Measurements from ENCODE around the gene PSMC2. TPM values are rescaled to one million over a fixed set of nuclear protein-coding genes. Genes with fewer than 3 reads are reported as not detected.

The PSMC2 gene
- total RNA-seq (100 to 1,000 TPM; 203 to 209 TPM), polyA plus RNA-seq (107 TPM)

DNA sequence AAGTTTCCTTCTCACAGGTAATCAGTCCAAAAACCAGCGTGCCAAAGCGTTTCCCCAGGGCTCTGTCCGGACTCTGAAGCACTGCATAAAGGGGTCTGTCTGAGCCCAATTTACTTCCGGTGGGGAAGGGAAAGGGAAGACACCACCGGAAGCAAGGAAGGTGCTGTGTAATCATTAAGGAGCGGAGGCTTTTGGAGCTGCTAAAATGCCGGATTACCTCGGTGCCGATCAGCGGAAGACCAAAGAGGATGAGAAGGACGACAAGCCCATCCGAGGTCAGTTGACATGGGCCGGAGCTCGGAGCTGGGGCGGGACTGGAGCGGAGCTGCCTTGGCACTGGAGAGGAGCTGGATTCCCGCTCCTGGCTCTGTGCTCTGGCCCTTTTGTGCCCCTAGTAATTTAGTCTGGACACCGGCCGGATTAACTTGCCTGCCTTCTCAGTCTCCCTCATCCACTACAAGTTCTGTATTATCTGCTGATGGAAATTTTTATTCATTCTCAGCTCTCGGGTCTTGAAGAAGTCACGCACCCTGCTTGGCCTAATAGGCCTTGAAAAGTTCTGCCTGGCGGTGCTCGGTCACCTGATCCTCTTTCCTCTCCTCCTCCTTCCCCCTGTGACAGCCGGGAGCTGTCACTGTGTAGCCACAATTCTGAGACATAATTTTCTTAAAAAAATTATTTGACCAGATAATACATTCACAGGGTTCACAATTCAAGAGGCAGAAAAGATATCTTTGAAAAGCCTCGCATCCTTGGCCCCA is at the start of gene PSMC2:
PSMC2 (plus strand) TSS at position 137 of the 761 bp plus-strand sequence; CDS start at position 206, 69 bp downstream.
- peak; percentile 67 to 89 (median 82) for DNase-seq
- H3K4me1 Mint-ChIP-seq: peaks cover 67 to 87% (median 87%) of the 10 kb centered on the region in 3 donors
- Histone ChIP-seq H3K9me3 (ENCODE audit: low read length) (no peaks in the 10 kb centered on the region), H3K27me3 (ENCODE audit: insufficient read depth, low read length, poor library complexity, severe bottlenecking) (no peaks in the 10 kb centered on the region), H3K27ac (ENCODE audit: low read depth, low read length) (peak within 1 kb of the TSS; percentile 95), H3K4me1 (ENCODE audit: insufficient read depth, low read length) (peaks cover 48% of the 10 kb centered on the region), H3K4me3 (ENCODE audit: low read length) (peak within 1 kb of the TSS; percentile 88), H3K36me3 (ENCODE audit: insufficient read depth, low read length) (no peaks in the 10 kb centered on the region)
- no peaks in the 10 kb centered on the region for H3K9me3 Mint-ChIP-seq
- CTCF ChIA-PET: interaction anchor here (1.1 kb wide), 1 partner anchor 51 kb away, joined by 3 read pairs; no protein-coding TSS in a partner anchor
- no peaks in the 10 kb centered on the region for H3K27me3 Mint-ChIP-seq
- peaks cover 0 to 36% (median 4%) of the 10 kb centered on the region in 3 donors for H3K36me3 Mint-ChIP-seq
- H3K27ac Mint-ChIP-seq: peak within 1 kb of the TSS; percentile 89 to 100 (median 99)
- peak within 1 kb of the TSS; percentile 95 to 100 (median 99) for H3K4me3 Mint-ChIP-seq
- POLR2A ChIA-PET: interaction anchor here (0.5 to 0.8 kb wide), 3 partner anchors 18 to 67 kb away, joined by 3 read pairs; no protein-coding TSS in a partner anchor

GRCh38 chr7:103297837-103298179 is 49.6 kb upstream of the PSMC2 start:
- Mint-ChIP-seq H3K4me1 (peaks cover 37 to 57% (median 45%) of the 10 kb centered on the region in 3 donors), H3K4me3 (peak overlapping the region; percentile 79 to 97 (median 88)), H3K27me3 (peaks cover 0 to 3% of the 10 kb centered on the region in 2 donors), H3K36me3 (peaks cover 0 to 40% (median 8%) of the 10 kb centered on the region in 3 donors), H3K9me3 (no peaks in the 10 kb centered on the region), H3K27ac (peak overlapping the region; percentile 82 to 96 (median 92))
- peak overlapping the region; percentile 87 for H3K4me3 ChIP-seq (ENCODE audit: low read length)
- peaks cover 24% of the 10 kb centered on the region for H3K4me1 ChIP-seq (ENCODE audit: insufficient read depth, low read length)
- H3K27me3 ChIP-seq (ENCODE audit: insufficient read depth, low read length, poor library complexity, severe bottlenecking): no peaks in the 10 kb centered on the region
- no peaks in the 10 kb centered on the region for H3K9me3 ChIP-seq (ENCODE audit: low read length)
- peaks cover 31% of the 10 kb centered on the region for H3K36me3 ChIP-seq (ENCODE audit: insufficient read depth, low read length)
- ChIA-PET CTCF (interaction anchor here (0.6 to 1.4 kb wide), 5 partner anchors 8 to 85 kb away, joined by 3 to 7 read pairs (median 3); no protein-coding TSS in a partner anchor), POLR2A (interaction anchor here (0.8 kb wide), 1 partner anchor 46 kb away, joined by 3 read pairs; the partner anchor contains the start of gene DNAJC2)
- H3K27ac ChIP-seq (ENCODE audit: low read depth, low read length): peak overlapping the region; percentile 87
- DNase-seq: no peak

GRCh38 chr7:103299660-103300059 is 47.8 kb upstream of the PSMC2 start:
- POLR2A ChIA-PET: no interaction called here

GRCh38 chr7:103301441-103301840 is 46.0 kb upstream of the PSMC2 start:
- H3K27me3 ChIP-seq (ENCODE audit: insufficient read depth, low read length, poor library complexity, severe bottlenecking): no peaks in the 10 kb centered on the region
- ChIA-PET CTCF (no interaction called here), POLR2A (no interaction called here)
- Mint-ChIP-seq H3K36me3 (peaks cover 4 to 69% (median 23%) of the 10 kb centered on the region in 3 donors), H3K4me3 (no peak overlapping the region), H3K27ac (no peak overlapping the region), H3K9me3 (no peaks in the 10 kb centered on the region), H3K27me3 (no peaks in the 10 kb centered on the region), H3K4me1 (peaks cover 43 to 66% (median 52%) of the 10 kb centered on the region in 3 donors)
- no peak overlapping the region for H3K27ac ChIP-seq (ENCODE audit: low read depth, low read length)
- peaks cover 24% of the 10 kb centered on the region for H3K4me1 ChIP-seq (ENCODE audit: insufficient read depth, low read length)
- peaks cover 50% of the 10 kb centered on the region for H3K36me3 ChIP-seq (ENCODE audit: insufficient read depth, low read length)
- H3K4me3 ChIP-seq (ENCODE audit: low read length): no peak overlapping the region
- H3K9me3 ChIP-seq (ENCODE audit: low read length): no peaks in the 10 kb centered on the region
- no peak for DNase-seq

More at GRCh38 chr7:103299660-103300059, 47.8 kb upstream of the PSMC2 start:
- DNase-seq: no peak
- Histone ChIP-seq H3K4me1 (ENCODE audit: insufficient read depth, low read length) (peaks cover 24% of the 10 kb centered on the region), H3K27ac (ENCODE audit: low read depth, low read length) (no peak overlapping the region), H3K36me3 (ENCODE audit: insufficient read depth, low read length) (peaks cover 41% of the 10 kb centered on the region), H3K9me3 (ENCODE audit: low read length) (no peaks in the 10 kb centered on the region), H3K27me3 (ENCODE audit: insufficient read depth, low read length, poor library complexity, severe bottlenecking) (no peaks in the 10 kb centered on the region), H3K4me3 (ENCODE audit: low read length) (no peak overlapping the region)
- no peak overlapping the region for H3K4me3 Mint-ChIP-seq
- H3K9me3 Mint-ChIP-seq: no peaks in the 10 kb centered on the region
- H3K27me3 Mint-ChIP-seq: no peaks in the 10 kb centered on the region
- CTCF ChIA-PET: no interaction called here
- no peak overlapping the region for H3K27ac Mint-ChIP-seq
- peaks cover 43 to 68% (median 49%) of the 10 kb centered on the region in 3 donors for H3K4me1 Mint-ChIP-seq
- peaks cover 4 to 57% (median 18%) of the 10 kb centered on the region in 3 donors for H3K36me3 Mint-ChIP-seq

DNA sequence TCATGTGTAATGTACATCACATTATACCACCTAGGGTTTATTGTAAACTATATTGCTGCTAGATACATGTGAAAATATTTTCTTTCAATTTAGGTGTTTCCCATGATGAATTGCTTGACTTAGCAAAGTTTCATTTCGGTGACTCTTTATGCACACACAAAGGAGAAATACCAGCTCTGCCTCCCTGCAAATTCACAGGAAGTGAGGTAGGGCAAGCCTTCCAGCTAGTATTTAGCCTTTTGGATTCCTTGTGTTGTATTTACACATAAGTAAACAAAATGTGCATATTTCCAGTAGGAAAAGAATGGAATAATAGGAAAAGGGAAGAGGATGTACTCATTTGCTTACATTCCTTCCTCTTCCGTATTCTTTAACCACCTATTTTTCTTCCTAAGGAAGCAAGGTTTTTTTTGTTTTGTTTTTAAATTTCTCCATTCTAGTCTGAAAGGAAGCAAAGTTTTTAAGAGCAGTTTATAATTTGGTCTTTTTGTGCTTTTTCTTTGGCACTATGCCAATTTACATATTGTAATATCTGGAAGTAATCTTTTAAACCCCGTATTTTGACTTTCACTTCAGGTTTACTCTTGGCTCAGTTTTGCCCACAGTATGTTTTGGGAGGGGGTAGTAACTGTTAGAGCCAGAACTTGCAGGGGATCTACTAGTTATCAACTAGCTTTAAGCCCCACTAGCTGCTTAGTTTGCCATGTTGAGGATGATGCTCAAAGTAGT is 39.8 kb upstream of the PSMC2 start:
- H3K27ac Mint-ChIP-seq: peak overlapping the region in 2 of 8 donors; percentile 35 to 66
- Histone ChIP-seq H3K9me3 (ENCODE audit: low read length) (no peaks in the 10 kb centered on the region), H3K36me3 (ENCODE audit: insufficient read depth, low read length) (peaks cover 63% of the 10 kb centered on the region), H3K4me1 (ENCODE audit: insufficient read depth, low read length) (no peaks in the 10 kb centered on the region), H3K4me3 (ENCODE audit: low read length) (no peak overlapping the region), H3K27ac (ENCODE audit: low read depth, low read length) (no peak overlapping the region), H3K27me3 (ENCODE audit: insufficient read depth, low read length, poor library complexity, severe bottlenecking) (no peaks in the 10 kb centered on the region)
- ChIA-PET POLR2A (no interaction called here), CTCF (interaction anchor here (1.4 kb wide), 1 partner anchor 9 kb away, joined by 3 read pairs; no protein-coding TSS in a partner anchor)
- peaks cover 4 to 87% (median 28%) of the 10 kb centered on the region in 3 donors for H3K36me3 Mint-ChIP-seq
- H3K27me3 Mint-ChIP-seq: no peaks in the 10 kb centered on the region
- no peak overlapping the region for H3K4me3 Mint-ChIP-seq
- DNase-seq: no peak
- no peaks in the 10 kb centered on the region for H3K9me3 Mint-ChIP-seq
- H3K4me1 Mint-ChIP-seq: peaks cover 11 to 23% (median 20%) of the 10 kb centered on the region in 3 donors

- Mint-ChIP-seq H3K27me3 (no peaks in the 10 kb centered on the region), H3K9me3 (no peaks in the 10 kb centered on the region), H3K4me1 (peaks cover 0 to 11% (median 4%) of the 10 kb centered on the region in 3 donors), H3K27ac (peak overlapping the region in 5 of 8 donors; percentile 1 to 49 (median 36)), H3K36me3 (peaks cover 0 to 97% (median 23%) of the 10 kb centered on the region in 3 donors), H3K4me3 (no peak overlapping the region)
- Histone ChIP-seq H3K27ac (ENCODE audit: low read depth, low read length) (no peak overlapping the region), H3K9me3 (ENCODE audit: low read length) (no peaks in the 10 kb centered on the region), H3K36me3 (ENCODE audit: insufficient read depth, low read length) (peaks cover 67% of the 10 kb centered on the region), H3K27me3 (ENCODE audit: insufficient read depth, low read length, poor library complexity, severe bottlenecking) (no peaks in the 10 kb centered on the region), H3K4me1 (ENCODE audit: insufficient read depth, low read length) (no peaks in the 10 kb centered on the region), H3K4me3 (ENCODE audit: low read length) (no peak overlapping the region)
- DNase-seq: no peak
- POLR2A ChIA-PET: no interaction called here
- CTCF ChIA-PET: no interaction called here
Measured at GRCh38 chr7:103314852-103315251, 32.6 kb upstream of the PSMC2 start.

DNA sequence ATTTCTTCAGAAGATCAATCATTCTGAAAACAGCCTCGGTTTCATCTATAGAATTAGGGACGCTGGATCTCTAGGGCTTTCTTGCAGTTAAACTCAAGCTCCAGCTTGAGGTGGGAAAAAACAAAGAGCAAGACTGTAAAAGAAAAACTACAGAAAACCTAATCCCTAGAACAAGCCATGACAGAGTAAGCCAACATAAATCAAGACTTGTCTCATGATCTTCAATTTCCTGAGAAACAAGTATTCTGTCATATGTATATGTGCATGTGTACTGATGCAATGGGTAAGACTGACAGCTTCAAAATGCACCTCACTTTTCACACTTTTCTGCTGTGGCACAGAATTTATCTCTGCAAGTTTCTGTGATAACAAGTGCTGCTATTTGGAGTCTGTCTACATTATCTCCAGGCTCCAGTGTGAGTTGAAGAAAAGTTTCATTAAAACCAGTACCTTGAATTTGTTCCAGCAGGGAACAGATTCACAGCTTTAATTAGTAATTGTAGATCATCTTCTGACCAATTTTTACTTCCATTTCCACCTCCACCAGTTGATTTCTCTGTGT is 31.0 kb upstream of the PSMC2 start:
- POLR2A ChIA-PET: interaction anchor here (0.8 kb wide), 1 partner anchor 28 kb away, joined by 3 read pairs; the partner anchor contains the start of gene DNAJC2
- CTCF ChIA-PET: interaction anchor here (0.8 to 1.6 kb wide), 5 partner anchors 10 to 19 kb away, joined by 3 to 4 read pairs (median 3); no protein-coding TSS in a partner anchor

More for the DNA sequence above, 31.0 kb upstream of the PSMC2 start:
- Histone ChIP-seq H3K36me3 (ENCODE audit: insufficient read depth, low read length) (peaks cover 59% of the 10 kb centered on the region), H3K9me3 (ENCODE audit: low read length) (no peaks in the 10 kb centered on the region), H3K4me1 (ENCODE audit: insufficient read depth, low read length) (no peaks in the 10 kb centered on the region), H3K4me3 (ENCODE audit: low read length) (no peak overlapping the region), H3K27me3 (ENCODE audit: insufficient read depth, low read length, poor library complexity, severe bottlenecking) (no peaks in the 10 kb centered on the region), H3K27ac (ENCODE audit: low read depth, low read length) (no peak overlapping the region)
- Mint-ChIP-seq H3K4me3 (no peak overlapping the region), H3K36me3 (peaks cover 0 to 96% (median 21%) of the 10 kb centered on the region in 3 donors), H3K27ac (peak overlapping the region in 4 of 8 donors; percentile 11 to 71 (median 28)), H3K27me3 (no peaks in the 10 kb centered on the region), H3K9me3 (no peaks in the 10 kb centered on the region), H3K4me1 (peaks cover 0 to 11% (median 4%) of the 10 kb centered on the region in 3 donors)
- no peak for DNase-seq

All from CD8-positive, alpha-beta memory T cell (primary cell).